ENCODE data around the gene TC2N. TPM values are rescaled to one million over a fixed set of nuclear protein-coding genes. Genes with fewer than 3 reads are reported as not detected.

Gene TC2N
- total RNA-seq, 2 experiments from 2014 or later: 48.8 to 49.3 TPM

GRCh38 chr14:91732859-91733477 is 134.4 kb downstream of the TC2N start:
- intact Hi-C loops (cut with DNase I, micrococcal nuclease): no loop called here
- peak; percentile 80 for ATAC-seq

GRCh38 chr14:91732439-91732838 is 134.9 kb downstream of the TC2N start:
- no peaks in the 10 kb centered on the region for H3K9me3 Mint-ChIP-seq (ENCODE audit: low read depth)
- ChIA-PET CTCF (interaction anchor here (0.8 to 2.4 kb wide), 5 partner anchors 10 to 229 kb away, joined by 3 to 6 read pairs (median 3); no protein-coding TSS in a partner anchor), POLR2A (interaction anchor here (0.9 to 1.1 kb wide), 2 partner anchors 103 to 321 kb away, joined by 3 read pairs; no protein-coding TSS in a partner anchor)
- H3K27me3 Mint-ChIP-seq: no peaks in the 10 kb centered on the region
- H3K4me1 Mint-ChIP-seq: peaks cover 22% of the 10 kb centered on the region
- peak; percentile 30 for DNase-seq
- no peak overlapping the region for H3K27ac Mint-ChIP-seq
- intact Hi-C loops (cut with DNase I, micrococcal nuclease): no loop called here
- peak; percentile 78 for ATAC-seq
- H3K4me3 Mint-ChIP-seq: no peak overlapping the region
- peaks cover 2% of the 10 kb centered on the region for H3K36me3 Mint-ChIP-seq (ENCODE audit: low read depth)

More at GRCh38 chr14:91732859-91733477, 134.4 kb downstream of the TC2N start:
- ChIA-PET CTCF (interaction anchor here (0.7 to 2.4 kb wide), 6 partner anchors 10 to 228 kb away, joined by 3 to 6 read pairs (median 3); no protein-coding TSS in a partner anchor), POLR2A (interaction anchor here (0.7 to 1.1 kb wide), 3 partner anchors 102 to 322 kb away, joined by 3 to 5 read pairs (median 3); partner anchors contain the start of gene PPP4R3A)
- Mint-ChIP-seq H3K9me3 (ENCODE audit: low read depth) (no peaks in the 10 kb centered on the region), H3K4me3 (no peak overlapping the region), H3K36me3 (ENCODE audit: low read depth) (peaks cover 2% of the 10 kb centered on the region), H3K4me1 (peaks cover 22% of the 10 kb centered on the region), H3K27me3 (no peaks in the 10 kb centered on the region), H3K27ac (peak overlapping the region; percentile 29)
- DNase-seq: no peak

- H3K36me3 Mint-ChIP-seq (ENCODE audit: low read depth): peaks cover 2% of the 10 kb centered on the region
- DNase-seq (no peak), ATAC-seq (no peak)
- H3K27me3 Mint-ChIP-seq: no peaks in the 10 kb centered on the region
- H3K27ac Mint-ChIP-seq: peak within 1 kb of the TSS; percentile 29
- ChIA-PET POLR2A (no interaction called here), CTCF (interaction anchor here (1.1 to 2.4 kb wide), 4 partner anchors 15 to 229 kb away, joined by 3 to 6 read pairs (median 4); no protein-coding TSS in a partner anchor)
- no peak within 1 kb of the TSS for H3K4me3 Mint-ChIP-seq
- no peaks in the 10 kb centered on the region for H3K9me3 Mint-ChIP-seq (ENCODE audit: low read depth)
- intact Hi-C loops (cut with DNase I, micrococcal nuclease): no loop called here
- peaks cover 22% of the 10 kb centered on the region for H3K4me1 Mint-ChIP-seq
Observed at GRCh38 chr14:91731986-91732385, 135.3 kb downstream of the TC2N start, which contains the start of gene CATSPERB. CATSPERB (minus strand) TSS chr14:91732086; CDS start chr14:91729479, 2,607 bp downstream.

GRCh38 chr14:91731018-91731417 is 136.3 kb downstream of the TC2N start:
- ChIA-PET POLR2A (no interaction called here), CTCF (interaction anchor here (0.6 to 2.4 kb wide), 2 partner anchors 11 to 180 kb away, joined by 3 to 6 read pairs; no protein-coding TSS in a partner anchor)
- H3K36me3 Mint-ChIP-seq (ENCODE audit: low read depth): peaks cover 2% of the 10 kb centered on the region
- H3K4me3 Mint-ChIP-seq: no peak overlapping the region
- peaks cover 22% of the 10 kb centered on the region for H3K4me1 Mint-ChIP-seq
- no peak overlapping the region for H3K27ac Mint-ChIP-seq
- ATAC-seq: no peak
- DNase-seq: no peak
- no peaks in the 10 kb centered on the region for H3K27me3 Mint-ChIP-seq
- intact Hi-C loops (cut with DNase I, micrococcal nuclease): no loop called here
- no peaks in the 10 kb centered on the region for H3K9me3 Mint-ChIP-seq (ENCODE audit: low read depth)

GRCh38 chr14:91729756-91730155 is 137.6 kb downstream of the TC2N start:
- Mint-ChIP-seq H3K4me3 (no peak overlapping the region), H3K27me3 (no peaks in the 10 kb centered on the region), H3K9me3 (ENCODE audit: low read depth) (no peaks in the 10 kb centered on the region), H3K36me3 (ENCODE audit: low read depth) (no peaks in the 10 kb centered on the region), H3K27ac (no peak overlapping the region), H3K4me1 (peaks cover 22% of the 10 kb centered on the region)
- ATAC-seq (no peak), DNase-seq (no peak)
- ChIA-PET POLR2A (no interaction called here), CTCF (no interaction called here)
- intact Hi-C loops (cut with DNase I, micrococcal nuclease): no loop called here

Other genes with a start within 250 kb of the TC2N start
- under 1 TPM; 0.07 to 0.91 TPM for gene CATSPERB, start 135.4 kb downstream of the TC2N start, total RNA-seq
- gene FBLN5, start 80.2 kb upstream of the TC2N start, total RNA-seq: 1 to 10 TPM; 3.0 to 4.7 TPM
- gene TRIP11, start 172.5 kb upstream of the TC2N start, total RNA-seq: 10 to 100 TPM; 35.7 to 41.0 TPM
- 10 to 100 TPM; 32.7 to 36.0 TPM for gene ATXN3, start 239.0 kb upstream of the TC2N start, total RNA-seq

All from activated CD4-positive, alpha-beta T cell treated with anti-CD3 and anti-CD28 coated beads for 36 hours (primary cell).